Esophagus squamous epithelium (tissue), 4 donors: ENCODE results near the gene SGO1.

Experiments
- CTCF ChIP-seq, 6 experiments: fragments of 450-650 bp in 4 of 6; fragments of 200-600 bp in 2 of 6; sonication (generic) in 2 of 6; IDR thresholded peaks; one replicate each; pipeline ENCODE4 v1.5.1; 2016 to 2019; ENCODE audit warnings: antibody characterized with exemption in 6 of 6, mild to moderate bottlenecking in 4 of 6, moderate library complexity in 4 of 6
- POLR2A ChIP-seq, 4 donors: fragments of 450-650 bp; IDR thresholded peaks; one replicate each; pipeline ENCODE4 v1.6.1; 2017; ENCODE audit warnings: antibody characterized with exemption in 4 of 4, mild to moderate bottlenecking in 4 of 4, moderate library complexity in 3 of 4

- TF ChIP-seq POLR2A (IDR thresholded peaks at IDR 0.05) (no peak), CTCF (IDR thresholded peaks at IDR 0.05) (no peak)
Measured at GRCh38 chr3:20145874-20146273, 40.1 kb downstream of the SGO1 start.
